H9 (cell line): ENCODE results near the gene UBE2D2. TPM values are rescaled to one million over a fixed set of nuclear protein-coding genes. Genes with fewer than 3 reads are reported as not detected.

Source experiments
- DNase-seq: peaks from one replicate; pipeline ENCODE4 v3.0.0-alpha.2; 2017
- H2AFZ ChIP-seq: one replicate; pipeline ENCODE4 v1.6.1; 2013; ENCODE audit warnings: mild to moderate bottlenecking, low read length, control low read depth, moderate library complexity
- H2AK5ac ChIP-seq: 2 replicates; pipeline ENCODE4 v1.6.1; 2013; ENCODE audit warnings: low read length, control low read depth, mixed read lengths; ENCODE audit not compliant: insufficient read length
- H2BK120ac ChIP-seq: one replicate; pipeline ENCODE4 v1.6.1; 2013; ENCODE audit warnings: low read depth, mild to moderate bottlenecking, low read length, control low read depth, inconsistent platforms; ENCODE audit not compliant: poor library complexity, severe bottlenecking
- H2BK12ac ChIP-seq: 2 replicates; pipeline ENCODE4 v1.6.1; 2013; ENCODE audit warnings: low read length, control low read depth, mixed read lengths, low read depth; ENCODE audit not compliant: insufficient read length
- H2BK15ac ChIP-seq: 2 replicates; pipeline ENCODE4 v1.6.1; 2013; ENCODE audit warnings: low read depth, low read length, control low read depth
- H2BK20ac ChIP-seq: one replicate; pipeline ENCODE4 v1.6.1; 2013; ENCODE audit warnings: low read depth, mild to moderate bottlenecking, low read length, control low read depth, inconsistent platforms; ENCODE audit not compliant: poor library complexity, severe bottlenecking
- H2BK5ac ChIP-seq: 2 replicates; pipeline ENCODE4 v1.6.1; 2013; ENCODE audit warnings: low read length, control low read depth, mixed read lengths; ENCODE audit not compliant: insufficient read length
- H3K14ac ChIP-seq: 2 replicates; pipeline ENCODE4 v1.6.1; 2013; ENCODE audit warnings: low read length, control low read depth; ENCODE audit not compliant: insufficient read depth
- H3K18ac ChIP-seq: 2 replicates; pipeline ENCODE4 v1.6.1; 2013; ENCODE audit warnings: low read depth, mild to moderate bottlenecking, mixed read lengths, low read length, control low read depth; ENCODE audit not compliant: insufficient read length
- H3K23ac ChIP-seq: 2 replicates; pipeline ENCODE4 v1.6.1; 2013; ENCODE audit warnings: low read length, control low read depth, mixed read lengths, low read depth; ENCODE audit not compliant: insufficient read length
- H3K23me2 ChIP-seq: 2 replicates; pipeline ENCODE4 v1.6.1; 2013; ENCODE audit warnings: low read depth, mild to moderate bottlenecking, mixed read lengths, low read length, control low read depth; ENCODE audit not compliant: insufficient read length, poor library complexity, severe bottlenecking
- H3K27ac ChIP-seq: 2 replicates; pipeline ENCODE4 v1.5.1; 2013; ENCODE audit warnings: low read length, control low read depth, mixed read lengths, low read depth; ENCODE audit not compliant: insufficient read length
- H3K27me3 ChIP-seq: 2 replicates; pipeline ENCODE4 v1.6.1; 2013; ENCODE audit warnings: low read length, control low read depth, inconsistent platforms; ENCODE audit not compliant: insufficient read depth
- H3K4ac ChIP-seq: 2 replicates; pipeline ENCODE4 v1.6.1; 2013; ENCODE audit warnings: low read depth, mild to moderate bottlenecking, control low read depth, inconsistent platforms, low read length, moderate library complexity
- H3K4me1 ChIP-seq: 2 replicates; pipeline ENCODE4 v1.6.1; 2013; ENCODE audit warnings: low read length, control low read depth, inconsistent platforms; ENCODE audit not compliant: insufficient read depth
- H3K4me2 ChIP-seq: 2 replicates; pipeline ENCODE4 v1.6.1; 2013; ENCODE audit warnings: low read length, control low read depth, mixed read lengths; ENCODE audit not compliant: insufficient read length, insufficient read depth
- H3K56ac ChIP-seq: 2 replicates; pipeline ENCODE4 v1.6.1; 2013; ENCODE audit warnings: low read depth, mild to moderate bottlenecking, mixed read lengths, low read length, control low read depth; ENCODE audit not compliant: insufficient read length
- H3K79me1 ChIP-seq: 2 replicates; pipeline ENCODE4 v1.6.1; 2013; ENCODE audit warnings: low read depth, mild to moderate bottlenecking, moderate library complexity, low read length, control low read depth, inconsistent platforms; ENCODE audit not compliant: insufficient read depth, poor library complexity, severe bottlenecking
- H3K79me2 ChIP-seq: 2 replicates; pipeline ENCODE4 v1.6.1; 2013; ENCODE audit warnings: low read length, control low read depth, inconsistent platforms; ENCODE audit not compliant: insufficient read depth
- H3K9ac ChIP-seq: 2 replicates; pipeline ENCODE4 v1.6.1; 2013; ENCODE audit warnings: low read length, control low read depth, mixed read lengths; ENCODE audit not compliant: insufficient read length; ENCODE audit errors: extremely low read depth
- H3K9me3 ChIP-seq: one replicate; pipeline ENCODE4 v1.6.1; 2013; ENCODE audit warnings: low read depth, low read length, inconsistent platforms; ENCODE audit not compliant: control insufficient read depth
- H3T11ph ChIP-seq: one replicate; pipeline ENCODE4 v1.6.1; 2013; ENCODE audit warnings: mild to moderate bottlenecking, low read length, control low read depth, inconsistent platforms
- H4K20me1 ChIP-seq: one replicate; pipeline ENCODE4 v1.6.1; 2013; ENCODE audit not compliant: control insufficient read depth, insufficient read length, insufficient read depth
- H4K5ac ChIP-seq: 2 replicates; pipeline ENCODE4 v1.6.1; 2013; ENCODE audit warnings: low read depth, mild to moderate bottlenecking, mixed read lengths, low read length, control low read depth; ENCODE audit not compliant: insufficient read length
- H4K8ac ChIP-seq: replicated peaks from 2 replicates; pipeline ENCODE4 v1.6.1; 2013; ENCODE audit warnings: low read length, control low read depth, mixed read lengths, low read depth; ENCODE audit not compliant: insufficient read length
- H4K91ac ChIP-seq: 2 replicates; pipeline ENCODE4 v1.6.1; 2013; ENCODE audit warnings: low read depth, mild to moderate bottlenecking, moderate library complexity, mixed read lengths, low read length, control low read depth; ENCODE audit not compliant: insufficient read length
- H3K27ac Mint-ChIP-seq, 3 experiments: 2 replicates in 2 of 3; 3 replicates in 1 of 3; pipeline ENCODE4 v1.8.0; 2020 to 2021; ENCODE audit warnings: mixed read lengths in 3 of 3, mild to moderate bottlenecking in 1 of 3, moderate library complexity in 1 of 3
- H3K27me3 Mint-ChIP-seq: 2 replicates; pipeline ENCODE4 v1.8.0; 2021; ENCODE audit warnings: low read depth, mild to moderate bottlenecking, moderate library complexity, mixed read lengths
- H3K36me3 Mint-ChIP-seq, 3 experiments: 2 replicates in 2 of 3; 3 replicates in 1 of 3; pipeline ENCODE4 v1.8.0; 2020 to 2021; ENCODE audit warnings: low read depth in 3 of 3, mixed read lengths in 3 of 3; ENCODE audit not compliant: insufficient read depth in 1 of 3
- H3K4me1 Mint-ChIP-seq, 2 experiments: 2 replicates each; pipeline ENCODE4 v1.8.0; 2020; ENCODE audit warnings: mixed read lengths in 2 of 2
- H3K4me3 Mint-ChIP-seq, 2 experiments: 2 replicates in 1 of 2; 3 replicates in 1 of 2; pipeline ENCODE4 v1.8.0; 2020 to 2021; ENCODE audit warnings: mild to moderate bottlenecking in 2 of 2, mixed read lengths in 2 of 2, moderate library complexity in 1 of 2
- H3K9me3 Mint-ChIP-seq, 2 experiments: 2 replicates in 1 of 2; 3 replicates in 1 of 2; pipeline ENCODE4 v1.8.0; 2020; ENCODE audit warnings: mild to moderate bottlenecking in 2 of 2, mixed read lengths in 2 of 2, moderate library complexity in 1 of 2
- WGBS: extraction: QIAGEN DNeasy Blood & Tissue Kit; methylation state at CpG from one replicate; pipeline ENCODE4 v1.1.7; 2013; ENCODE audit warnings: missing lambda C conversion rate, low lambda C conversion rate, mixed read lengths; ENCODE audit not compliant: insufficient read length; ENCODE audit errors: extremely low coverage; 5-methylcytosine and 5-hydroxymethylcytosine counted together
- total RNA-seq: library from RNA; stranded (reverse); gene quantifications from 2 replicates; pipeline ENCODE4 v1.2.1, GENCODE V29; 2021
- TF ChIP-seq, protein P1 (sequence below): fragments of 200-600 bp; sonication (generic); conservative IDR thresholded peaks from 3 replicates; pipeline ENCODE4 v1.8.0; 2021; ENCODE audit warnings: antibody characterized with exemption, mild to moderate bottlenecking

UBE2D2 gene
- total RNA-seq, 1 experiment from 2014 or later, result 236 TPM

DNA sequence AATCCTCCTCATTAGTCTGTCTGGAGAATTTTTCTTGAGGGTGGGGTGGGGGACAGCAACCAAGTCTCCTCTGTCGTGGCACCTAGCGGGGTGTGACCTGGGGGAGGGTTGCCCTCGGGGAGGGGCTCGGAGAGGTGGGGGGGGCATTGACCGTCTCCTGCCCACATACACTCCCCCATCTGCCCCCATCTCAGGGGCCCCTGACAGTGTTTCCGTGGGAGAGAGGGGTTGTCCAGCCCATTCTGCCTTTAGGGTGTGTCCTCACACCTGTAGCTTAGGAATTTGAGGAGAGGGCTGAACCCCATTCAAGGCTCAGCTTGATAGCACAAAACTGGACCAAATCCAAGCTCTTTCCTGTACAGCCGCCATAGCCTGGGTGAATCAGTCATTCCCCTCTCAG lies 81.1 kb downstream of the UBE2D2 start:
- Mint-ChIP-seq H3K27me3 (peaks cover 46% of the 10 kb centered on the region), H3K4me1 (peaks cover 59 to 73% of the 10 kb centered on the region in 2 experiments), H3K36me3 (peaks cover 0 to 15% (median 0%) of the 10 kb centered on the region in 3 experiments; a peak in 4 of 7 replicates), H3K4me3 (no peak overlapping the region), H3K27ac (no peak overlapping the region), H3K9me3 (no peaks in the 10 kb centered on the region; a peak in 1 of 5 replicates)
- H3K79me1 ChIP-seq, result no peaks in the 10 kb centered on the region
- no peak overlapping the region for H4K5ac ChIP-seq
- H4K8ac ChIP-seq, result no peak overlapping the region
- H2BK120ac ChIP-seq, result no peak overlapping the region
- no peak overlapping the region for H3K4me2 ChIP-seq
- H2BK20ac ChIP-seq, result no peak overlapping the region
- H4K91ac ChIP-seq, result no peak overlapping the region
- no peak overlapping the region for H2AFZ ChIP-seq
- H4K20me1 ChIP-seq, result no peaks in the 10 kb centered on the region
- no peak overlapping the region for H2BK12ac ChIP-seq
- H3K56ac ChIP-seq, result no peak overlapping the region
- H3K23ac ChIP-seq, result no peak overlapping the region
- H3K9ac ChIP-seq, result no peak overlapping the region
- H3T11ph ChIP-seq, result no peak overlapping the region
- no peaks in the 10 kb centered on the region for H3K23me2 ChIP-seq
- no peak overlapping the region for H2BK15ac ChIP-seq
- no peak overlapping the region for H2AK5ac ChIP-seq
- H2BK5ac ChIP-seq, result no peak overlapping the region
- H3K79me2 ChIP-seq, result no peaks in the 10 kb centered on the region
- H3K18ac ChIP-seq, result no peak overlapping the region
- H3K27ac ChIP-seq, result no peak overlapping the region
- TF ChIP-seq, protein P1, sequence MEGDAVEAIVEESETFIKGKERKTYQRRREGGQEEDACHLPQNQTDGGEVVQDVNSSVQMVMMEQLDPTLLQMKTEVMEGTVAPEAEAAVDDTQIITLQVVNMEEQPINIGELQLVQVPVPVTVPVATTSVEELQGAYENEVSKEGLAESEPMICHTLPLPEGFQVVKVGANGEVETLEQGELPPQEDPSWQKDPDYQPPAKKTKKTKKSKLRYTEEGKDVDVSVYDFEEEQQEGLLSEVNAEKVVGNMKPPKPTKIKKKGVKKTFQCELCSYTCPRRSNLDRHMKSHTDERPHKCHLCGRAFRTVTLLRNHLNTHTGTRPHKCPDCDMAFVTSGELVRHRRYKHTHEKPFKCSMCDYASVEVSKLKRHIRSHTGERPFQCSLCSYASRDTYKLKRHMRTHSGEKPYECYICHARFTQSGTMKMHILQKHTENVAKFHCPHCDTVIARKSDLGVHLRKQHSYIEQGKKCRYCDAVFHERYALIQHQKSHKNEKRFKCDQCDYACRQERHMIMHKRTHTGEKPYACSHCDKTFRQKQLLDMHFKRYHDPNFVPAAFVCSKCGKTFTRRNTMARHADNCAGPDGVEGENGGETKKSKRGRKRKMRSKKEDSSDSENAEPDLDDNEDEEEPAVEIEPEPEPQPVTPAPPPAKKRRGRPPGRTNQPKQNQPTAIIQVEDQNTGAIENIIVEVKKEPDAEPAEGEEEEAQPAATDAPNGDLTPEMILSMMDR, result no peak
- peaks cover 22% of the 10 kb centered on the region; the same call in 1 of the 2 replicates for H3K4me1 ChIP-seq
- peaks cover 14% of the 10 kb centered on the region; the same call in 1 of the 2 replicates for H3K27me3 ChIP-seq
- WGBS, result no CpG with 5 or more reads among the region's 7 CpGs
- H3K9me3 ChIP-seq, result no peaks in the 10 kb centered on the region
- DNase-seq, result no peak
- no peak overlapping the region for H3K4ac ChIP-seq
- H3K14ac ChIP-seq, result no peak overlapping the region
